SK-N-SH treated with all-trans-retinoic acid at 6 μM for 48 hours (cell line): ENCODE data around the gene ADGRG1.

ENCODE experiments used
- ARNTL ChIP-seq: fragments of 450-650 bp; formaldehyde crosslinking; IDR thresholded peaks from 2 replicates; pipeline ENCODE4 v1.5.0; 2020; ENCODE audit warnings: low read depth, mild to moderate bottlenecking, moderate library complexity, borderline replicate concordance
- BACH2 ChIP-seq: fragments of 250-450 bp; sonication (Bioruptor Pico); IDR thresholded peaks from 2 replicates; pipeline ENCODE4 v1.9.0; 2021; ENCODE audit warnings: mild to moderate bottlenecking, borderline replicate concordance
- CREB5 ChIP-seq: fragments of 250-450 bp; sonication (Bioruptor Pico); IDR thresholded peaks from 2 replicates; pipeline ENCODE4 v1.5.1; 2020; ENCODE audit warnings: low read depth, mild to moderate bottlenecking, moderate library complexity
- CSRNP3 ChIP-seq: fragments of 250-450 bp; sonication (Bioruptor Pico); IDR thresholded peaks from 2 replicates; pipeline ENCODE4 v1.5.1; 2021; ENCODE audit warnings: mild to moderate bottlenecking, moderate library complexity
- GLIS3 ChIP-seq: fragments of 250-450 bp; sonication (Bioruptor Pico); IDR thresholded peaks from 2 replicates; pipeline ENCODE4 v1.5.0; 2020; ENCODE audit warnings: mild to moderate bottlenecking, moderate library complexity
- PATZ1 ChIP-seq: fragments of 250-450 bp; sonication (Bioruptor Pico); IDR thresholded peaks from 2 replicates; pipeline ENCODE4 v1.8.0; 2020; ENCODE audit warnings: mild to moderate bottlenecking, moderate library complexity, borderline replicate concordance
- TSHZ2 ChIP-seq: fragments of 250-450 bp; sonication (Bioruptor Pico); IDR thresholded peaks from 2 replicates; pipeline ENCODE4 v1.5.0; 2020; ENCODE audit warnings: mild to moderate bottlenecking, moderate library complexity
- ZC3H10 ChIP-seq: fragments of 250-450 bp; sonication (Bioruptor Pico); IDR thresholded peaks from 2 replicates; pipeline ENCODE4 v1.5.1; 2021; ENCODE audit warnings: mild to moderate bottlenecking, moderate library complexity
- ZFP3 ChIP-seq: fragments of 250-450 bp; sonication (Bioruptor Pico); IDR thresholded peaks from 2 replicates; pipeline ENCODE4 v1.5.0; 2020; ENCODE audit warnings: mild to moderate bottlenecking, moderate library complexity
- ZFP30 ChIP-seq: fragments of 450-650 bp; formaldehyde crosslinking; IDR thresholded peaks from 2 replicates; pipeline ENCODE4 v1.5.0; 2022; ENCODE audit warnings: mild to moderate bottlenecking, moderate library complexity
- ZNF565 ChIP-seq: fragments of 450-650 bp; formaldehyde crosslinking; conservative IDR thresholded peaks from 2 replicates; pipeline ENCODE4 v1.5.0; 2020; ENCODE audit warnings: low read depth, mild to moderate bottlenecking, moderate library complexity
- ZNF70 ChIP-seq: fragments of 450-650 bp; formaldehyde crosslinking; IDR thresholded peaks from 2 replicates; pipeline ENCODE4 v1.5.0; 2020; ENCODE audit warnings: mild to moderate bottlenecking, moderate library complexity

- no peak for TF ChIP-seq ZFP30 (CRISPR knock-in tag)
- TF ChIP-seq BACH2 (CRISPR knock-in tag): no peak
- no peak for TF ChIP-seq ZC3H10 (CRISPR knock-in tag)
- no peak for TF ChIP-seq ARNTL (CRISPR knock-in tag)
- TF ChIP-seq ZNF70: no peak
- no peak for TF ChIP-seq CREB5
- no peak for TF ChIP-seq PATZ1 (CRISPR knock-in tag)
- TF ChIP-seq ZFP3 (CRISPR knock-in tag): no peak
- TF ChIP-seq ZNF565: no peak
- TF ChIP-seq CSRNP3 (CRISPR knock-in tag): no peak
- no peak for TF ChIP-seq GLIS3
- TF ChIP-seq TSHZ2 (CRISPR knock-in tag): no peak
These were observed 85.6 kb downstream of the ADGRG1 start for GRCh38 chr16:57714047-57714446.
